Activated T-cell treated with anti-CD3 and anti-CD28 coated beads, Interleukin-2, amount 50 U/mL, for 24 hours (primary cell): ENCODE measurements around the gene PRDM1.

ENCODE experiments used
- DNase-seq: peaks from one replicate; pipeline ENCODE4 v3.0.0-alpha.2; 2020
- H3K27ac Mint-ChIP-seq: 2 replicates; pipeline ENCODE4 v1.8.0; 2020; ENCODE audit warnings: mild to moderate bottlenecking, mixed read lengths
- H3K27me3 Mint-ChIP-seq: 2 replicates; pipeline ENCODE4 v1.8.0; 2020; ENCODE audit warnings: mixed read lengths
- H3K36me3 Mint-ChIP-seq: 2 replicates; pipeline ENCODE4 v1.8.0; 2020; ENCODE audit warnings: low read depth, mixed read lengths
- H3K4me1 Mint-ChIP-seq: 2 replicates; pipeline ENCODE4 v1.8.0; 2020; ENCODE audit warnings: low read depth, mixed read lengths
- H3K4me3 Mint-ChIP-seq: 2 replicates; pipeline ENCODE4 v1.8.0; 2020; ENCODE audit warnings: mild to moderate bottlenecking, moderate library complexity, mixed read lengths
- H3K9me3 Mint-ChIP-seq: 2 replicates; pipeline ENCODE4 v1.8.0; 2020; ENCODE audit warnings: mixed read lengths

Gene PRDM1

GRCh38 chr6:106056746-106057390 lies 29.3 kb upstream of the PRDM1 start:
- Mint-ChIP-seq H3K4me1 (peaks cover 23% of the 10 kb centered on the region), H3K27ac (no peak overlapping the region), H3K4me3 (no peak overlapping the region), H3K9me3 (no peaks in the 10 kb centered on the region), H3K36me3 (no peaks in the 10 kb centered on the region), H3K27me3 (peaks cover 8% of the 10 kb centered on the region)
- no peak for DNase-seq

- Mint-ChIP-seq H3K9me3 (no peaks in the 10 kb centered on the region), H3K4me1 (peaks cover 23% of the 10 kb centered on the region), H3K27me3 (peaks cover 7% of the 10 kb centered on the region), H3K36me3 (no peaks in the 10 kb centered on the region), H3K27ac (no peak overlapping the region), H3K4me3 (no peak overlapping the region)
- no peak for DNase-seq
Observed at GRCh38 chr6:106059331-106059730, 26.8 kb upstream of the PRDM1 start.

GRCh38 chr6:106060167-106060566 lies 26.0 kb upstream of the PRDM1 start:
- no peaks in the 10 kb centered on the region for H3K36me3 Mint-ChIP-seq
- no peak overlapping the region for H3K27ac Mint-ChIP-seq
- H3K9me3 Mint-ChIP-seq, result no peaks in the 10 kb centered on the region
- no peak for DNase-seq
- H3K4me1 Mint-ChIP-seq, result peaks cover 23% of the 10 kb centered on the region
- no peak overlapping the region for H3K4me3 Mint-ChIP-seq
- H3K27me3 Mint-ChIP-seq, result peaks cover 5% of the 10 kb centered on the region

- no peak for DNase-seq
- no peak overlapping the region for H3K27ac Mint-ChIP-seq
- no peaks in the 10 kb centered on the region for H3K27me3 Mint-ChIP-seq
- H3K9me3 Mint-ChIP-seq, result no peaks in the 10 kb centered on the region
- no peaks in the 10 kb centered on the region for H3K4me1 Mint-ChIP-seq
- H3K4me3 Mint-ChIP-seq, result no peak overlapping the region
- H3K36me3 Mint-ChIP-seq, result no peaks in the 10 kb centered on the region
Observed at GRCh38 chr6:106063448-106063850, 22.7 kb upstream of the PRDM1 start.

- DNase-seq, result no peak
- Mint-ChIP-seq H3K4me3 (no peak overlapping the region), H3K27me3 (no peaks in the 10 kb centered on the region), H3K9me3 (no peaks in the 10 kb centered on the region), H3K36me3 (no peaks in the 10 kb centered on the region), H3K27ac (no peak overlapping the region), H3K4me1 (no peaks in the 10 kb centered on the region)
Observed at GRCh38 chr6:106064142-106064541, 22.0 kb upstream of the PRDM1 start.

- Mint-ChIP-seq H3K4me3 (no peak overlapping the region), H3K9me3 (no peaks in the 10 kb centered on the region), H3K27me3 (no peaks in the 10 kb centered on the region), H3K36me3 (no peaks in the 10 kb centered on the region), H3K4me1 (no peaks in the 10 kb centered on the region), H3K27ac (no peak overlapping the region)
- no peak for DNase-seq
Observed at GRCh38 chr6:106064756-106065155, 21.4 kb upstream of the PRDM1 start.

GRCh38 chr6:106066989-106067388 lies 19.1 kb upstream of the PRDM1 start:
- Mint-ChIP-seq H3K36me3 (no peaks in the 10 kb centered on the region), H3K4me1 (no peaks in the 10 kb centered on the region), H3K27ac (no peak overlapping the region), H3K4me3 (no peak overlapping the region), H3K9me3 (no peaks in the 10 kb centered on the region), H3K27me3 (no peaks in the 10 kb centered on the region)
- no peak for DNase-seq

- Mint-ChIP-seq H3K4me1 (no peaks in the 10 kb centered on the region), H3K36me3 (no peaks in the 10 kb centered on the region), H3K27ac (no peak overlapping the region), H3K9me3 (no peaks in the 10 kb centered on the region), H3K4me3 (no peak overlapping the region), H3K27me3 (no peaks in the 10 kb centered on the region)
- DNase-seq, result no peak
Observed at GRCh38 chr6:106069478-106069877, 16.7 kb upstream of the PRDM1 start.

- no peaks in the 10 kb centered on the region for H3K36me3 Mint-ChIP-seq
- H3K4me1 Mint-ChIP-seq, result no peaks in the 10 kb centered on the region
- H3K27me3 Mint-ChIP-seq, result no peaks in the 10 kb centered on the region
- no peaks in the 10 kb centered on the region for H3K9me3 Mint-ChIP-seq
- DNase-seq, result no peak
- no peak overlapping the region for H3K4me3 Mint-ChIP-seq
- no peak overlapping the region for H3K27ac Mint-ChIP-seq
Observed at GRCh38 chr6:106070636-106071035, 15.5 kb upstream of the PRDM1 start.

- H3K27me3 Mint-ChIP-seq, result no peaks in the 10 kb centered on the region
- H3K27ac Mint-ChIP-seq, result no peak overlapping the region
- no peak overlapping the region for H3K4me3 Mint-ChIP-seq
- no peaks in the 10 kb centered on the region for H3K36me3 Mint-ChIP-seq
- no peaks in the 10 kb centered on the region for H3K9me3 Mint-ChIP-seq
- H3K4me1 Mint-ChIP-seq, result no peaks in the 10 kb centered on the region
- no peak for DNase-seq
Observed at GRCh38 chr6:106072501-106073090, 13.5 kb upstream of the PRDM1 start.

- Mint-ChIP-seq H3K4me3 (no peak overlapping the region), H3K4me1 (no peaks in the 10 kb centered on the region), H3K9me3 (no peaks in the 10 kb centered on the region), H3K27ac (no peak overlapping the region), H3K27me3 (no peaks in the 10 kb centered on the region), H3K36me3 (no peaks in the 10 kb centered on the region)
- DNase-seq, result no peak
Observed at GRCh38 chr6:106074146-106074545, 12.0 kb upstream of the PRDM1 start.

GRCh38 chr6:106076139-106076538 lies 10.0 kb upstream of the PRDM1 start:
- no peak for DNase-seq
- Mint-ChIP-seq H3K27ac (no peak overlapping the region), H3K36me3 (no peaks in the 10 kb centered on the region), H3K4me1 (no peaks in the 10 kb centered on the region), H3K9me3 (no peaks in the 10 kb centered on the region), H3K4me3 (no peak overlapping the region), H3K27me3 (no peaks in the 10 kb centered on the region)

- H3K4me1 Mint-ChIP-seq, result peaks cover 2% of the 10 kb centered on the region
- H3K27ac Mint-ChIP-seq, result no peak overlapping the region
- H3K4me3 Mint-ChIP-seq, result no peak overlapping the region
- no peaks in the 10 kb centered on the region for H3K9me3 Mint-ChIP-seq
- peaks cover 4% of the 10 kb centered on the region for H3K27me3 Mint-ChIP-seq
- no peak for DNase-seq
- no peaks in the 10 kb centered on the region for H3K36me3 Mint-ChIP-seq
Observed at GRCh38 chr6:106077170-106077569, 9.0 kb upstream of the PRDM1 start.

GRCh38 chr6:106077881-106078280 lies 8.3 kb upstream of the PRDM1 start:
- no peak overlapping the region for H3K27ac Mint-ChIP-seq
- H3K4me1 Mint-ChIP-seq, result peaks cover 7% of the 10 kb centered on the region
- no peak for DNase-seq
- peaks cover 7% of the 10 kb centered on the region for H3K27me3 Mint-ChIP-seq
- H3K4me3 Mint-ChIP-seq, result no peak overlapping the region
- H3K36me3 Mint-ChIP-seq, result no peaks in the 10 kb centered on the region
- H3K9me3 Mint-ChIP-seq, result no peaks in the 10 kb centered on the region

- DNase-seq, result no peak
- H3K4me1 Mint-ChIP-seq, result peaks cover 29% of the 10 kb centered on the region
- no peak overlapping the region for H3K27ac Mint-ChIP-seq
- no peaks in the 10 kb centered on the region for H3K36me3 Mint-ChIP-seq
- H3K4me3 Mint-ChIP-seq, result no peak overlapping the region
- peaks cover 10% of the 10 kb centered on the region for H3K27me3 Mint-ChIP-seq
- no peaks in the 10 kb centered on the region for H3K9me3 Mint-ChIP-seq
Observed at GRCh38 chr6:106079961-106080762, 6.0 kb upstream of the PRDM1 start.
